Parathyroid adenoma (tissue), 2 donors: ENCODE measurements around the gene OLFML2B.

Source experiments
- H2AFZ ChIP-seq: fragments of 300-600 bp; sonication (generic); one replicate; pipeline ENCODE4 v1.7.0; 2017; ENCODE audit warnings: antibody characterized with exemption, mild to moderate bottlenecking
- H3K27ac ChIP-seq: fragments of 300-600 bp; sonication (generic); one replicate; pipeline ENCODE4 v1.7.0; 2017
- H3K27me3 ChIP-seq: fragments of 300-600 bp; sonication (generic); one replicate; pipeline ENCODE4 v1.7.0; 2017; ENCODE audit warnings: low read length; ENCODE audit not compliant: control insufficient read depth, insufficient read depth
- H3K36me3 ChIP-seq: fragments of 300-600 bp; sonication (generic); one replicate; pipeline ENCODE4 v1.7.0; 2017; ENCODE audit warnings: low read length; ENCODE audit not compliant: control insufficient read depth, insufficient read depth
- H3K4me1 ChIP-seq: fragments of 300-600 bp; sonication (generic); one replicate; pipeline ENCODE4 v1.7.0; 2017; ENCODE audit warnings: control low read depth
- H3K4me2 ChIP-seq: fragments of 300-600 bp; sonication (generic); one replicate; pipeline ENCODE4 v1.7.0; 2017; ENCODE audit warnings: low read length
- H3K4me3 ChIP-seq: fragments of 300-600 bp; sonication (generic); one replicate; pipeline ENCODE4 v1.7.0; 2017; ENCODE audit warnings: low read depth, low read length
- H3K79me2 ChIP-seq: fragments of 300-600 bp; sonication (generic); one replicate; pipeline ENCODE4 v1.7.0; 2017; ENCODE audit warnings: control low read depth
- H3K9ac ChIP-seq: fragments of 300-600 bp; sonication (generic); one replicate; pipeline ENCODE4 v1.7.0; 2017; ENCODE audit warnings: mild to moderate bottlenecking
- H3K9me3 ChIP-seq: fragments of 300-600 bp; sonication (generic); one replicate; pipeline ENCODE4 v1.7.0; 2017; ENCODE audit warnings: low read length; ENCODE audit not compliant: control insufficient read depth
- TF ChIP-seq, protein P1 (sequence below): fragments of 300-600 bp; sonication (generic); IDR thresholded peaks from one replicate; pipeline ENCODE4 v1.7.0; 2017; ENCODE audit warnings: antibody characterized with exemption, mild to moderate bottlenecking
- donor health status: primary hyperparathyroidism.

The OLFML2B gene

DNA sequence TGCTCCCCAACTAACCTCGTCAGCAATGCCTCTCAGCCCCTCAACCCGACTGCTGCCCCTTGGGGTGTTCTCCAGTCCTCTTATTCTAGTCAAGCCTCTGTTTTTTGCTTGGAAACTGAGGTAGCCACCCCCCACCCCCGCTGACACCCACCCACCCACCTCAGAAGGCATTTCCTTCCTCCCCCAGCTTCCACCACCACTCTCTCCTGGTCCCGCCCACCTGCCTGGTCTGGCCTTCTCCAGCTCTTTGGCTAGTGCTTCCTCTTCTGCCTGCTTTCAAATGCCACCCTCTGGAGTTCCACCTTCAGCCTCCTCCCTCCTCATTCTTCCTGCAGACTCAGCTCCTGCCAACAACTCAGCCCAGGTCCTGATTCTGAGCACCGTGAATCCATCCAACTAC lies 35.3 kb downstream of the OLFML2B start:
- no peaks in the 10 kb centered on the region for H3K79me2 ChIP-seq
- H3K4me2 ChIP-seq = no peak overlapping the region
- no peak overlapping the region for H3K27ac ChIP-seq
- TF ChIP-seq, protein P1, sequence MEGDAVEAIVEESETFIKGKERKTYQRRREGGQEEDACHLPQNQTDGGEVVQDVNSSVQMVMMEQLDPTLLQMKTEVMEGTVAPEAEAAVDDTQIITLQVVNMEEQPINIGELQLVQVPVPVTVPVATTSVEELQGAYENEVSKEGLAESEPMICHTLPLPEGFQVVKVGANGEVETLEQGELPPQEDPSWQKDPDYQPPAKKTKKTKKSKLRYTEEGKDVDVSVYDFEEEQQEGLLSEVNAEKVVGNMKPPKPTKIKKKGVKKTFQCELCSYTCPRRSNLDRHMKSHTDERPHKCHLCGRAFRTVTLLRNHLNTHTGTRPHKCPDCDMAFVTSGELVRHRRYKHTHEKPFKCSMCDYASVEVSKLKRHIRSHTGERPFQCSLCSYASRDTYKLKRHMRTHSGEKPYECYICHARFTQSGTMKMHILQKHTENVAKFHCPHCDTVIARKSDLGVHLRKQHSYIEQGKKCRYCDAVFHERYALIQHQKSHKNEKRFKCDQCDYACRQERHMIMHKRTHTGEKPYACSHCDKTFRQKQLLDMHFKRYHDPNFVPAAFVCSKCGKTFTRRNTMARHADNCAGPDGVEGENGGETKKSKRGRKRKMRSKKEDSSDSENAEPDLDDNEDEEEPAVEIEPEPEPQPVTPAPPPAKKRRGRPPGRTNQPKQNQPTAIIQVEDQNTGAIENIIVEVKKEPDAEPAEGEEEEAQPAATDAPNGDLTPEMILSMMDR = no peak
- no peaks in the 10 kb centered on the region for H3K4me1 ChIP-seq
- no peak overlapping the region for H3K9ac ChIP-seq
- no peaks in the 10 kb centered on the region for H3K36me3 ChIP-seq
- no peaks in the 10 kb centered on the region for H3K27me3 ChIP-seq
- no peak overlapping the region for H2AFZ ChIP-seq
- no peak overlapping the region for H3K4me3 ChIP-seq
- no peaks in the 10 kb centered on the region for H3K9me3 ChIP-seq

DNA sequence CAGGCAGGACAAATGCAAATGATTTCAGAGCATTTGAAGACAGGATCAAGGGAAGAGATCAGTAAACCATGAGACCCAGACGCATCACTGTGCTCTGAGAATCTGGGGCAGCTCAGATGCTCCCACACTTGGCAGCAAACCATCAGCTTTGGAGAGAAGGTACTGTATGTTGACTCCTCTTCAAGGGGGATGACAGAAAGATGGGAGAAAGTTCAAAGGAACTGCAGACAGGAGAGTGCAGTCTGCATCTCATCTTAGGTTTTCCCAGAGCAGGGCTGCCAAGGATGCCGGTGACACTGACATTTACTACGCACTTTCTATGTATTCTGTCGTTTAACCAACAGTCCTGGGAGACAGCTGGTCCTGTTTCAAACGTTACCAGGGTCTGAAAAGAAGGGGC lies 35.8 kb downstream of the OLFML2B start:
- no peaks in the 10 kb centered on the region for H3K9me3 ChIP-seq
- no peak overlapping the region for H3K9ac ChIP-seq
- TF ChIP-seq, protein P1 = no peak
- H3K79me2 ChIP-seq = no peaks in the 10 kb centered on the region
- no peak overlapping the region for H3K4me2 ChIP-seq
- no peaks in the 10 kb centered on the region for H3K27me3 ChIP-seq
- no peak overlapping the region for H3K27ac ChIP-seq
- no peaks in the 10 kb centered on the region for H3K36me3 ChIP-seq
- H2AFZ ChIP-seq = no peak overlapping the region
- no peaks in the 10 kb centered on the region for H3K4me1 ChIP-seq
- no peak overlapping the region for H3K4me3 ChIP-seq

DNA sequence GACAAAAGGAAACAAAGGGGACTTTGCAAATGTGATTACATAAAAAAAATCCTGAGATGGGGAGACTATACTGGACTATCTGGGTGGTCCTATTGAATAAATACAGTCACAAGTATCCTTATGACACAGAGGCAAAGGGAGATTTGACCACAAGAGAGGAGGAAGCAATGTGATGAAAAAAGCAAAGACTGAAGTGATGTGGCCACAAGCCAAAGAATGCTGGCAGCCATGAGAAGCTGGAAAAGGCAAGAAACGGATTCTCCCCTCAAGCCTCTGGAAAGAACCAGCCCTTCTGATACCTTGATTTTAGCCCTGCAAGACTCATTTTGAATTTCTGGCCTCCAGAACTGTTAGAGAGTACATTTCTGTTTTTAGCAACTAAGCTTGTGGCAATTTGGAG lies 36.4 kb downstream of the OLFML2B start:
- H2AFZ ChIP-seq = no peak overlapping the region
- no peaks in the 10 kb centered on the region for H3K36me3 ChIP-seq
- H3K4me3 ChIP-seq = no peak overlapping the region
- no peaks in the 10 kb centered on the region for H3K79me2 ChIP-seq
- TF ChIP-seq, protein P1 = no peak
- H3K4me2 ChIP-seq = no peak overlapping the region
- H3K9ac ChIP-seq = no peak overlapping the region
- no peaks in the 10 kb centered on the region for H3K27me3 ChIP-seq
- no peaks in the 10 kb centered on the region for H3K9me3 ChIP-seq
- no peak overlapping the region for H3K27ac ChIP-seq
- H3K4me1 ChIP-seq = no peaks in the 10 kb centered on the region

DNA sequence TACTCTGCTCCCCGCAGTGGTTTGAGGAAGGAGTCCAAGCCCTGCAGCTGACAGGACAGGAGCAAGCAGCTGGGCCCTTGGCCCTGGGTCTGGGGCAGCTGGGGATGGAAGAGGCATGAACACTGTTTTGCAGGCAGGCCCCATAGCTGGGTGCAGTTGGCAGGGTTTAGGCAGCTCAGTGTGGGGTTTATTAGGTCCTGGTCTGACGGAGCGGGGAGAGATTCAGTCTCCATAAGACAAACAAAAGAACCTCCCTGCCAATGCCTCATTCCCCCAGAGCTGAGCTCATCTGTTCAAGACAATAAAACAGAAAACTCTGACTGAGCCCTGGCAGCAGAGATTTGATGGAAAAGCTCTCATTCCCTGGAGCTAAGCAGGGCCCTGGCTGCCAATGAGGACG lies 37.3 kb downstream of the OLFML2B start:
- Histone ChIP-seq H3K4me2 (no peak overlapping the region), H3K9ac (no peak overlapping the region), H3K9me3 (no peaks in the 10 kb centered on the region), H3K27ac (no peak overlapping the region), H3K4me3 (no peak overlapping the region), H2AFZ (no peak overlapping the region), H3K4me1 (no peaks in the 10 kb centered on the region), H3K79me2 (no peaks in the 10 kb centered on the region), H3K27me3 (no peaks in the 10 kb centered on the region), H3K36me3 (no peaks in the 10 kb centered on the region)
- TF ChIP-seq, protein P1 = no peak

DNA sequence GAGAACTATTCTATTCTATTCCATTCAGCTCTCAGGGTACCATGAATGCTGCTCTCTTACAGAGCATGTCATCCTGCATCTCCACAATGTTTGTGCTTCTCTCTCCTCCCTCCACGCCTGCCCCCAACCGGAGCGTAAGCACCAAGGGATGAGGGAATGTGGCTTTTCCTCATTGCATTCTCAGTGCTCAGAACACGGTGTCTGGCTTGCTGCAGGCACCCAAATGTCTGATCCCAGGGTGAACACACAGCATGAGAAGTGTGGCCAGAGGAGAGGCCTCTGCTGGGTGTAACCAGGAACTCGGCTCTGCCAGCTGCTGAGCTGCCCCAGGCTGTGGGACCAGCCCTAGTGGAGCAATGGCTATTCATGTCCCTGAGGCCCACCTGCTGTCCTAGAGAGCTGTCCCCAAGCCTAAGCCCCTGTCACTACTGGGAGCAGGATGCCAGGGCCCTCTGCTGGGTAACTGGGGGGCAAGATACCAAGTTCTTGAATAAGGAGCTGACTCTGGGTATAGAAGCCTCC lies 38.3 kb downstream of the OLFML2B start:
- Histone ChIP-seq H2AFZ (no peak overlapping the region), H3K79me2 (no peaks in the 10 kb centered on the region), H3K4me1 (no peaks in the 10 kb centered on the region), H3K4me2 (no peak overlapping the region), H3K9ac (no peak overlapping the region), H3K27ac (no peak overlapping the region), H3K9me3 (no peaks in the 10 kb centered on the region), H3K27me3 (no peaks in the 10 kb centered on the region), H3K36me3 (no peaks in the 10 kb centered on the region), H3K4me3 (no peak overlapping the region)
- TF ChIP-seq, protein P1 = no peak
